Urothelium cell line (cell line): ENCODE data around the gene DNAJB8.

Experiments
- DNase-seq: peaks from one replicate; pipeline ENCODE4 v3.0.0; 2011; ENCODE audit warnings: low spot score, mixed read lengths
- FAIRE-seq: peaks from 2 replicates; lab custom pipeline; 2011; peaks lifted over from hg19 to GRCh38; lab: Jason Lieb, UNC

DNAJB8 gene

DNA sequence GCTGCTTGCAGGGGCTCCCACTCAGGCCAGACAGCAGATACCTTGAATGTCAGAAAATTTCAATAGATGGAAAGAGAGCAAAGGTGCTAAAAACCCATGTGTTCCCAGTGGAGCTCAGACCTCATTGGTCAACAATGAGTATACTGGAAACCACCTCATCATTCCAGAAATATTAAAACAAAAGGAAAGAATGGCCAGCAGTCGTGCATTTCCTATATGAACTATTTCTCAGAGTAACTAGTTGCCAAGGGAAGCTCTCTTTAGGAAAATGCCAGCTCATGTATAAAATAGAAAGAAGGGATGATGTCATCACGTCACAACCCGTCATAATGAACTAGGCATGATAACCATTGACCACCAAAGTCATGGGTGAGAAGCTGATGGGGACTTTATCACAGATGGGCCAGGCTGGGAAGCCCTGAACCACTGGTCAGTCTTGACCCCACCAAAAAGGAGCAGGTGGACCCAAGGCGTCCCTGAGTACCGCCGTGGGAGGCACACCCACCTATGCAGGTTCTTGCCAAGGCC, 17.5 kb downstream of the DNAJB8 start:
- no peak for DNase-seq
- no peak for FAIRE-seq

GRCh38 chr3:128448491-128448890, 18.2 kb downstream of the DNAJB8 start:
- FAIRE-seq (no peak), DNase-seq (no peak)

DNA sequence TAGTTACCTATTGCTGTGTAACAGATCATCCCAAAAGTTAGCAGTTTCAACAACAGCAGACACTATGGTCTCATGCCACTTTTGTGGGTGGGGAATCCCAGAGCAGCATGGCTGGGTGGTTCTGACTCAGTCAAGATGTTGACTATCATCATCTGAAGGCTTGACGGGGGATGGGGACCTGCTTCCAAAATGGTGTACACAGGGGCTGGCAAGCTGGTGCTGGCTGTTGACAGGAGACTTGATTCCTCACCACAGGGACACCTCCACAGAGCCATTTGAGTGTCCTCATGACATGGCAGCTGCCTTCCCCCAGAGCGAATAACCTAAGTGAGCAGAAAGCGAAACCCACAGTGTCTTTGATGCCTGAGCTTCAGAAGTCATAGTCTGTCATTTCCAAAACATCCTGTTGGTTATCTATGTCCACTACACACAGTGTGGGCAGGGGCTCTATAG, 19.1 kb downstream of the DNAJB8 start:
- DNase-seq (no peak), FAIRE-seq (no peak)

- DNase-seq: no peak
- no peak for FAIRE-seq
These were observed 19.9 kb downstream of the DNAJB8 start for GRCh38 chr3:128446821-128447220.

DNA sequence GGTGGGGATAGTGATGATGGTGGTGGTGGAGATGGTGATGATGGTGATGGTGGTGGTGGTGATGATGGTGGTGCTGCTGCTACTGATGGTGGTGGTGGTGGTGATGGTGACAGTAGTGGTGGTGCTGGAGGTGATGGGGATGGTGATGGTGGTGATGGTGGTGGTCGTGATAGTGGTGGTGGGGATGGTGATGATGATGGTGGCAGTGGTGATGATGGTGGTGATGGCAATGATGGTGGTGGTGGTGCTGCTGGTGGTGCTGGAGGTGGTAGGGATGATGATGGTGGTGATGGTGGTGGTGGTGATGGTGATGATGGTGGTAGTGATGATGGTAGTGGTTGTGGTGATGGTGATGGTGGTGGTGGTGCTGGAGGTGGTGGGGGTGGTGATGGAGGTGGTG, 21.3 kb downstream of the DNAJB8 start:
- FAIRE-seq: peak; percentile 99

DNA sequence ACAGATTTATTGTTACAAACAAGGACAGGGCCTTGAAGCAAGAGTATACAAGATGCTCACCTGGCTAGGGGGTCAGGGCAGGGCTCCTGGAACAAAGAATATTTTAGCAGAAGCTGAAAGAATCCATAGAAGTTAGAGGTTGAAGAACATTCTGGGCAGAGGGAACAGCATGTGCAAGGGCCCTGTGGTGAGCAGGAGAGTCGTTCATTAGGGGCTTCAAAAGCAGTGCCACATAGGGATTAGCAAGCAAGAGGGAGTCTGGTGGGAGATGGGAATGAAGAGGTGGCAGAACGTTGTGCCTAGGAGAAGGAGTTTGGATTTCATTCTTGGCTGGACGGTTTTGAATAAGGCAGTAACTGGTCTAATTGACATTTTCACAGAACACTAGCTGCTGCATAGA, 22.9 kb downstream of the DNAJB8 start:
- DNase-seq: no peak
- FAIRE-seq: no peak

More for the DNA sequence above, 21.3 kb downstream of the DNAJB8 start:
- no peak for DNase-seq

GRCh38 chr3:128442949-128443348, 23.7 kb downstream of the DNAJB8 start:
- FAIRE-seq (no peak), DNase-seq (no peak)

DNA sequence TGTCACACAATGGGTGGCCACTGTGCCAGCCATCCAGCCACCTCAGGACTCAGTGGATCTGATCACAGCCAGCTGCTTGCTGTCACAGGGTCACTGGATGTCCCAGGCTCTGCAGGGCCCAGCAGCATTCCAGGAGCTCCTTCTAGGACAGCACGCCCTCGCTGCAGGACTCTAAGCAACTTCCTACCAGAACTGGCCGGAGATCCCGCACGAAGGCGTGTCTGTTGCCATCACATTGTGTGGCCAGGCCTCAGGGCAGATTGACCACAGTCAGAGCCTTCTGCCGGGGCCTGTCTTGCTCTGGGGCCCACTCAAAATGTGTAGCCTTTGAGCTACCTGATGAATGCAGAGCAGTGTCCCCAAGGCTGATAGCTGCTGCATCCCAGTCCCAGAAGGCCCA, 24.6 kb downstream of the DNAJB8 start:
- DNase-seq: no peak
- FAIRE-seq: no peak

GRCh38 chr3:128439226-128439625, 27.5 kb downstream of the DNAJB8 start:
- DNase-seq: no peak
- FAIRE-seq: no peak

DNA sequence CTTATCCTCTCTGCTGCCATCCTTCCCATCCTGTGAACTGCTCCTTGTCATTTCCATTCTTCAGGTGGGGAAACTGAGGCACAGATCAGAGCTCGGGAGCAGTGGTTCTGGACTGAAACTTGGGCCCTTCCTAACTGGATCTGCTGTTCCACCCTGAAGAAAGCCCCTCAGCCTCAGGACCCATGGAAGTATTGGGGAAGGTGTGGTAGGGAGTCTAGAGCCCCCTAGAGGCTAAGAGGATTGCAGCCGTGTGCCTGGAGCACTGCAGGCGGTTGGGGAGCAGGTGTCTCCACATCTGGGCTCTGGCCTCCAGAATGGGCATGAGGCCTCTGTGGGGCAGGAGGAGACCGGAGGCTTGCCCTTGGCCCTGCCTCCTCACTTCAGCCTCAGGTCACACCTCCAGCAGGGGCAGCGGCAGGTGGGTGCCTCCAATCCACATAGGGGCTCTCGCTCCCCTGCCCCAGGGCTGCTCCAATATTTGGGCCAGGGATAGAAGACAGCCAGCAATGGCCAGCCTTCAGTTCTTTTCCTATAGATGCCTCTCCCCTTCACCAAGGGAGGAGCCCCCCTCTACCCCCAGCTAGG, 28.1 kb downstream of the DNAJB8 start:
- no peak for DNase-seq
- FAIRE-seq: no peak

DNA sequence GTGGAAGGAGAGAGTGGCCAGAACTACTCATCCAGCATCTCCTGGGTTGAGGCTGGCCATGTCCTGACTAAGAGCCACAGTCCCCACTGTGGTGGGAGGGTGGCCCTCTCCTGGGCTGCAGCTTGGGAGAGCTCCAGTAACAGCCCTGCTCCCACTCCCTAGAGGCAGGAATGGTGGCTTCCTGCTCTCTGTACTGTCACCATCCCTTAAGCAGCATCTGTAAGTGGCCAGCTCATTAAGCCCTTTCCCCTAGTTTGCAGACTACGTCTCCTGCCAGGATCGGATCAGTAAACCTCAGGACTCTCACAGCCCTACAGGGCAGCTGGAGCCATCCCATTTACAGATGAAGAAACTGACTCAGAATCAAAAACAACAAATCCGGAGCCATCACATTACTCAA, 30.5 kb downstream of the DNAJB8 start:
- DNase-seq (no peak), FAIRE-seq (no peak)

DNA sequence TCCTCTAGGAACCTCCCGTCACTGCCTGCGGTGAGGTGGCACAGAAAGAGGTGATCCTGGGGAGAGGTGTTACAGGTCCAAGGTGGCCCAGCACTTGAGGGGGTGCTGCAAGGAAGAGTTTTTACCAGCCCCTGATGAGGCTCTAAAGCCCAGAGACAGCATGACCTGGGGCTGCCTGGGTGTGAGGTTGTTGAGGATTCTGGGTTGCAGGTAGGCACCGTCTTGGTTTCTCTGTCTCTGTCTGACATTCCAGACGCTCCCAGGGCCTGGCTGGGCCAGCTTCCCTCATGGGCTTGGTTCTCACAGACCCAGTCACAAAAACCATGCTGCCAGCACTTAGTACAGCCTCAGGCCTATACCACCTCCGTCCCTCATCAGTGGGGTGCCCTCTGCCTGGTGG, 31.1 kb downstream of the DNAJB8 start:
- no peak for FAIRE-seq
- no peak for DNase-seq

DNA sequence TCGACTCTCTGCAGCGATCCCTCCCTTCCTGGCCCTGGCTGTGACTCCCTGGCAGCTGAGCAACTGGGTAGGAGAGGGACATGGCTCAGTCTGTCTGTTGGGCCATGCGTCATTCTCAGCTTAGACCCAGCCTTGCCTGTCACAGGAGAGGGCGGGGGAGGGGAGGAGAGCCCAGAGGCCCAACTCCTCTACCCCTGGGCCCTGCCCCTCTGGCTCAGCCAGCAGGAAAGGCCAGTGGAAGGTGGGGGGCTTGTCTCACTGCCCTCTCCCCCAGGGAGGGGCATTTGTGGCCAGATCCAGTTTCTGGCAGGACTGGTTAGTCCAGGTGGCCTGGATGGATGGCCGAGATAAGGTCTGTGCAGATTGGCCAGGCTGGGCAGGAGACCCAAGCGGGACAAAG, 31.6 kb downstream of the DNAJB8 start:
- DNase-seq: no peak
- FAIRE-seq: no peak

- no peak for DNase-seq
- FAIRE-seq: no peak
These were observed 32.2 kb downstream of the DNAJB8 start for GRCh38 chr3:128434524-128434923.

GRCh38 chr3:128433837-128434165, 32.9 kb downstream of the DNAJB8 start:
- DNase-seq: no peak
- FAIRE-seq: no peak

DNA sequence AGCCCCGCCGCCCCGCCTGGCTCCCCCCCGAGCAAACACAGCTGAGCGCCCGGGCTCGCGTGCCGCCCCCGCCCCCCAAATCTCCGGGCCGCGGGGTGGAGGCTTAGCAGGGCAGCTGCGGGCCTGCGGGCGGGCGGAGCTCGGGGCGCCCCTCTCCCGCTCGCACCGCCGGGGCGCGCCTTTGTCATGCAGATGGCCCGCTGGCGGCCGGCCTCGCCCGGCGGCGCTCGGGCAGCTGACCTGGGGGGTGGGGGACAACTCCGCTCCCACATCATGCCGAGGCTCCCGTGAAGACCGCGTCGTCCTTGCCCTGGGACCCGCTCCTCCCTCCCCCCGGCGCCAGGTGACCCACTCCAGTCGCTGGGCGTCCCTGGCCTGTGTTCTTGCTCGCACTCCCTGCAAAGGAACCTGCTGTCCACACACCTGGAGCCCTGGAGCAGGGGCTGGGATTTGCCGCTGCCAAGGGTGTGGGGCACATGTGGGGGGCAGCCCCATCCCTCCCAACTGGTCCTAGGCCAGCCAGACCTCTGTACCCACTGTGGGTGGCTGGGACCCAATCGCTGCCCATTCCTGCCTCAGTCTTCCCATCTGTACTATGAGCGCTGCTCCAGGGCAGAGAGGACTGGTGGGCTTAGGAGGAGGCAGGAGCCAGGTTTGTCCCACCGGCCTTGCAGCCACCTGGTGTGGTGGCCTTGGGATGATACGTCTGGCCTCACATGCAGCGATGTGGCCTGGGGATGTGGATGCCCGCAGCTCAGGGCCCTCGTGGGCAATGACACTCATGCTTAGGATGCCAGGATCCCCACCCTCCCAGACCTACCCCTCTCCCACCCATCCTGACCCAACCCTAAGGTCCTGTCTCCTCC, 33.5 kb downstream of the DNAJB8 start:
- FAIRE-seq (no peak), DNase-seq (no peak)

DNA sequence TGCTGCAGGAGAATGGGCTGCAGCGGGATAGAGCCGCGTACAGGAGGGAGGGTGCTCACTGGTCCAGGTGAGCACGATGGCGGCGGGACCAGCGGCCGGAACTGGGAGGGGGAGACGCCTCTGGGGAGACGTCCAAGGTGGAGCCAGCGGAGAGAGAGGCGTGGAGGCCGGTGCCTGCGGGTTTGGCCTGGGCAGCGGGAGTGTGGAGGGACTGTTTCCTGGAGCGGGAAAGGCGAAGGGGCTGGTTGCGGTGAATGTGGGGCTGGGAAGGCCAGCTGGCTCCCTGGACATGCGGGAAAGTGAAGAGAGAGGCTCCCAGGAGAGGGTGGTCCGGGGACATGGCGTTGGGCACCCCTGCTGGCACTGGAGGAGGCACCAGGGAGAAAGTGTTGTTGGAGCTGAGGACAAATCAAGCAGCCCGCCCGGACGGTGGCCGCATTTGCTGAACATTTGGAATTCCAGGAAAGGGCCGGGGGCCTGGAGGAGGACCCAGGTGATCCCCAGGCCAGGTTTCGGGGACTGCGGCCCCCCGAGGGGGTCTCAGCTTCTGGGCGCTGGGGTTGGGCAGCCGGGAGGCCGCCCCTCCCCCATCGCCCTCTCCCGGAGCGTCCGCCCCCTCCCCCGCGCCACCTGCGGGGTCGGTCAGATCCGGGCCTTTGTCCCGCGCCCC, 34.3 kb downstream of the DNAJB8 start:
- DNase-seq (no peak), FAIRE-seq (no peak)

DNA sequence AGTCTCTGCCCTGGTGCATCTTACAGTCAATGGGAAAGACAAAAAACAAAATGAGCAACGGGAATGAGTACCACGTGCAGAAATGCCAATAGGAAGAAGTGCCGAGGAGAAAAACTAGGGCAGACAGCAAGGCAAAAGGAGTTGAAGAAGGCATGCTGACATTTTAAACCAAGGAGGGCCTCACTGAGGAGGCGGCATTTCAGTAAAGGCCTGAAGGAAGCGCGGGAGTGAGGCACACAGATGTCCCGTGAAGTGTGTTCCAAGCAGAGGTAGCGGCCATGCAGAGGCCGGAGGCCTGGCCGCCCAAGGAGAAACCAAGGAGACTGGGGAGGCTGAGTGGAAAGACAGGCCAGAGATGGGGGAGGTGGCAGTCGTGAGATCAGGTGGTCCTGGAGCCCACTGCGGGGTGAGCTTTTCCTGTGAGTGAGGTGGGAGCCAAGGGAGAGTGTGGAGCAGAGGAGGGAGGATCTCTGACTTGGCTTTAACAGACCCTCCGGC, 34.8 kb downstream of the DNAJB8 start:
- FAIRE-seq: no peak
- DNase-seq: no peak

DNA sequence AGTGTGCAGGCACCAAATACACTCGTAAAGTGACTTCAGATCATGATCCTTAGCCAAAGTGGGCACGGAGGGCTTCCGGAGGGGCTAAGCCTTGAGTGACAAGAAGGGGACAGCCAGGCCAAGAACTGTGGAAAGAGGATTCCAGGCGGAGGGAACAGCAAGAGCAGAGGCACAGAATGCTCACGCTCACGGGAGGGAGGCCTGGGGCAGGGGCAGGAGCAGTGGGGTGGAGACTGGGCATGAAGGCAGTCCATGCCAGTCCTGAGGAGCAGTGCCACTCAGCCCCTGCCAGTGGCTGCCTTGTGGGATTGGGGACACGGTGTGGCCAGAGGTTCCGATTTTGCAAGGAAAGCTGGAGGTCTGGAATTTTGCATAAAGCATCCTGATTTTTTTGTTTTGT, 36.0 kb downstream of the DNAJB8 start:
- FAIRE-seq (no peak), DNase-seq (no peak)

DNA sequence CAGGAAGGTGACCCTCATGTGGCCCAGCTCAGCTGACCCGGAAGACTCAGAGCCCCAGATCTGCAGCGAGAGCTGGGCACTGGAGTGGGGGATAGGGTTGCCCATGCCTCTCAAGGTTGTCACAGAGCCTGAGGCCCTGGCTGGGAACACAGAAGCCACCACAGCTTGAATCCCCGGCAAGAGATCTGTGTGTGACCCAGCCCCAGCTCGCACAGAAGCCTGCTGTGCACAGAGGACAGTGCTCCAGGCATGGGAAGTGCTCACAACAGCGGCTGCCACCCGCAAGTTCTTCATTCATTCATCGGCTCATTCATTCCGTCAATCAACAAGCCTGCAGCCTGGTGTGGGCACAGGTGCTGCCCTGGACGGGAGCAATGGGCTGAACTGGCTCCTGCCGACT, 36.4 kb downstream of the DNAJB8 start:
- FAIRE-seq (no peak), DNase-seq (no peak)

GRCh38 chr3:128429751-128430150, 36.9 kb downstream of the DNAJB8 start:
- DNase-seq (no peak), FAIRE-seq (no peak)

DNA sequence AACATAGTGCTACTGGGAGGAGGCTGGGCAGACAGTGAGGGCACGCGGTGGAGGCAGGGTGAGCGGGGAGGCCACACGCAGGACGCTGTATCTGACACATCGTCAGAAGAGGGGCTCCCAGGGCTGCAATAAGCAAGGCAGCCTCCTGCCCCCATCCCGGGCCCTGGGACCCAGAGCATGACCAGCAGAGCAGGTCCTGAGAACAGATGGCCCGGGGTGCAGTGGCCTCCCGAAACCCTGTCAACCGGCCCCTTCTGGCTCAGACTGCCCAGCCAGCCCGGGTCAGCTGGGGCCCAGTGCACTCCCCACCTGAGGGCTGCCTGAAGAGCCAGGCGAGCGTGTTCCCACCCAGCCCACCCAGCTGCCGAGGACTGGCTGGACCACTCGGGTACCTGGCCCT, 37.4 kb downstream of the DNAJB8 start:
- FAIRE-seq (no peak), DNase-seq (no peak)
